T1000 (cell line): ENCODE results near the gene CDK6.
"Not testable (repeated sequence)": the region's sequence is repeated elsewhere in the genome, so short reads cannot be mapped to it uniquely, and the experiment has no call there.

Experiments used
- DNase-seq: peaks from one replicate; lab custom pipeline; 2025; ENCODE audit warnings: mixed read lengths; lab: John Stamatoyannopoulos, UW

Gene CDK6

DNA sequence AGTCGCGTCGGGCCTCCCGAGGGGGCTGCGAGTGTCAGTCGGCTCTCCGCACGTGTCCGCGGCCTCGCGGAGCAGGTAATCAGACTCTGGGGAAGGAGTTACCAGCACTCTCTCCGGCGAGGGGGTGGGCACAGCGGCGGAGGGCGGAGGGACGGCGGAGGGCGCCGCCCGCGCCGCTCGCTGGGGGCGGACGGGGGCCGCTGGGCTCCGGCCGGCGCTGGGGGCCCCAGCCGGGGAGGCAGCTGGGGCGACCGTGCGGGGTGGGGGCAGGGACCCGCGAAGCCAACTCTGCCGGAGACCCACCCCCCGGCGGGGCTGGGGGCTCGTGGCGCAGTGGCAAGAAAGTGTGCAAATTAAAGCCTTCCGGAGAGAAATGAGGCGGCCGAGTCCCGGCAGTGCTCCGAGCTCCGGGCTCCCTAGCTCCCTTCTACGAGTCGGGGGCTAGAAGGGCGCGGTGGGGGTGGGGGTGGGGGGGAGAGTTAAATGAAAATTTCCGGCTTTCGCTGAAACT, at the start of gene CDK6:
Gene CDK6 (minus strand): TSS at position 85 of the 511 bp plus-strand sequence. CDS start 3,250 bp downstream, outside the sequence.
- peak; percentile 12 for DNase-seq

DNA sequence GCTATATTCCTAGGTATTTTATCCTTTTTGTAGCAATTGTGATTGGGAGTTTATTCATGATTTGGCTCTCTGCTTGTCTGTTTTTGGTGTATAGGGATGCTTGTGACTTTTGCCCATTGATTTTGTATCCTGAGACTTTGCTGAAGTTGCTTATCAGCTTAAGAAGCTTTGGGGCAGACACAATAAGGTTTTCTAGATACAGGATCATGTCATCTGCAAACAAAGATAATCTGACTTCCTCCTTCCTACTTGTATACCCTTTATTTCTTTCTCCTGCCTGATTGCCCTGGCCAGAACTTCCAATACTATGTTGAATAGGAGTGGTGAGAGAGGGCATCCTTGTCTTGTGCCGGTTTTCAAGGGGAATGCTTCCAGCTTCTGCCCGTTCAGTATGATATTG, 49.7 kb upstream of the CDK6 start:
- DNase-seq = not testable (repeated sequence)

DNA sequence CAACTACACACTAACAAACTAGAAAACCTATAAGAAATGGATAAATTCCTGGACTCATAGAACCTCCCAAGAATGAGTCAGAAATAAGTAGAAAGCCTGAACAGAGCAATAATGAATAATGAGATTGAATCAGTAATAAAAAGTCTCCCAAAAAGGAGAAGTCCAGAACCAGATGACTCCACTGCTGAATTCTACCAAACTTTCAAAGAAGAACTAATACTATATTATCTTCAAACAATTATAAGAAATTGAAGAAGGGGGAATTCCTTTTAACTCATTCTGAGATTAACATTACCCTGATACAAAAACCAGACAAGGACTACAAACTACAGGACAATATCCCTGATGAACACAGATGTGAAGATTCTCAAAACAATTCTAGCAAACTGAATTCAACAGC, 47.8 kb upstream of the CDK6 start:
- DNase-seq = no peak

DNA sequence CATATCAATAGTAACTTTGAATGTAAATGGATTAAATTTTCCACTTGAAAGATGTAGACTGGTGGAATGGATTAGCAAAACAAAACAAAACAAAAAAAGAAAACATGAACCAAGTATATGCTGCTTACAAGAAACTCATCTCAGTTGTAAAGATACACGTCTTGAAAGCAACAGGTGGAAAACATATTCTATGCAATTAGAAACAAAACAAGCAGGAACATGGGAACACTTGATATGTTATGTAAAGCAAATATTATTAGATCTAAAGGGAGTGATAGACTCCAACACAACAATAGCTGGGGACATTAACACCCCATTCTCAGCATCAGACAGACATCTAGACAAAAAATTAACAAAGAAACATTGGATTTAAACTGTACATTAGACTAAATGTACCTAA, 46.4 kb upstream of the CDK6 start:
- no peak for DNase-seq

DNA sequence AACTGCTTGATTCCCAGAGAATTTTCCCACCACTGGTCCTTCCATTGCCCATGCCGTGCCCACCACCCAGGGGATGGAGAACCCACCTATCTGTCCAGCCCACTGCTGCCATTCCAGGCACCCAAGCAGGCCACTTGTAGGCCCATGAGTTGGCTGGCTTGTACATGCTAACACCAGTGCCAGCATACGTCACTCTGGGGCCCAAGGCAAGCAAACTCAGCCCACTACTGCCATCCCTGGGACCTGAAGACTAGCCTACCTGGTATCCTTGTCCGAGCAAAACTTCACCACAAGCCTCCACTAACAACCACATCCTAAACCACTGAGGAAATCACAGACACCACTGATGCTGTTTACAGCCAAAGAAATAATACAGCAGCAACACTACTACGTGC, 44.7 kb upstream of the CDK6 start:
- no peak for DNase-seq

DNA sequence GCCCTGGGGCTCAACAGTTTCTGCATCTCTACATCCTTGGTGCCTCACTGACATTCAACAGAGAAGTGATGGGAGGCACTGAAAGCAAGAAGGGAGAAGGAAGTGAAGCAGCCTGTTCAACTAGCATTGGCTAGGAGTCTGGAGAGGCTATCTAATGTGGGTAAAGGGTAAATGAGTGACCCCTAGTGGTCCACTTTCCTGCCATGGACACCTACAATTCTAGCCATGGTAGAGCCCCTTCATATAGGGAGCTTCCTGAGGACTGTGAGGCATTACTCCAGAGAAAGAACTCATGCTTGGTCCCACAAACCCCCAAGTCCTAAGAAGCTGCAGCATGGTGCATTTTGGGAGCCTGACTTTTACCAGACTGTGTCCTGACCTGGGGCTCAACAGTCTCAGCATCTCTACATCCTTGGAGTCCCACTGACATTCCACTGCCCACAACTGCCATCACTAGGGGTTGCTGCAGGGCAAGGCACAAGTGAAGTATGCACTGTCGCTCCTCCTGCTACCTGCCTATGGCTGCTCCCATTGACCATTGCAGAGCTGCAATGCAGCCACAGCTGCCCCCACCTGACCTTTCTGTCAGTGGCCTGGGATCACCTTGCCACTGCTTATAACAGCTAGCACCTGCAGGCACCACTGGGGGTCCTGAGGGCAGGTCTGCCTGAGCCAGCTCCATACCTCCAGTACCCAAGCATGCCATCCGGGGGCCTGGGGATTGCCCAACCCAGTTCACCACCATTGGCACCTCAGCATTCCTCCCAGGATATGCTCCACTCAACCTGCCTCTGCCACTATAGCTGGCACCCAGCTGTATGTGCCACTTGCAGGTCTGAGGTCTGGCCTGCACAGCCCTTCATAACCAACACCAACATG, 44.1 kb upstream of the CDK6 start:
- DNase-seq = no peak

DNA sequence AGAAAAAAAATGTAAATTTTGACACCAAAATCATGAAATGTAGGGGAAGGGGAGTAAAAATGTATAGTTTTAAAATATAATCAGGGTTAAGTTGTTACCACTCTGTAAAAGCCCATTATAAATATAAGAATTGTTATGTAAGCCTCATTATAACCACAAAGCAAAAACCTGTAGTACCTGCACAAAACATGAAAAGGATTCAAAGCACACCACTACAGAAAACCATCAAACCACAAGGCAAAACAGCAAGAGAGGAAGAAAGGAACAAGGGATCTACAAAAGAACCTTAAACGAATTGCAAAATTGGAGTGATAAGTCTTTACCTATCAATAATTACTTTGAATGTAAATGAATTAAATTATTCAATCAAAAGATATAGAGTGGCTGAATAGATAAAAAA, 41.0 kb upstream of the CDK6 start:
- no peak for DNase-seq

DNA sequence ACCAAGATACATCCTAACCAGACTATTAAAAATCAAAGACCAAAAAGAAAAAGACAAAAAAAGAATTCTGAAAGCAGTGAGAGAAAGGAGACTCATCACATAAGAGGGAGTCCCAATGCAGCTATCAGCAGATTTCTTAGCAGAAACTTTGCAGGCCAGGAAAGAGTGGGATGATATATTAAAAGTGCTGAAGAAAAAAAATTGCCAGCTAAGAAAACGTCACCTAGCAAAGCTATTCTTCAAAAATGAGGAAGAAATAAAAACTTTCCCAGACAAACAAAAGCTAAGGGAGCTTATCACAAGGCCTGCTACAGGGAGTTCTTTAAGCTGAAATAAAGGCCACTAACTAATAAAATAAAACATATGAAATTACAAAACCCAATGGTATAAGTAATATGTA, 40.5 kb upstream of the CDK6 start:
- no peak for DNase-seq

DNA sequence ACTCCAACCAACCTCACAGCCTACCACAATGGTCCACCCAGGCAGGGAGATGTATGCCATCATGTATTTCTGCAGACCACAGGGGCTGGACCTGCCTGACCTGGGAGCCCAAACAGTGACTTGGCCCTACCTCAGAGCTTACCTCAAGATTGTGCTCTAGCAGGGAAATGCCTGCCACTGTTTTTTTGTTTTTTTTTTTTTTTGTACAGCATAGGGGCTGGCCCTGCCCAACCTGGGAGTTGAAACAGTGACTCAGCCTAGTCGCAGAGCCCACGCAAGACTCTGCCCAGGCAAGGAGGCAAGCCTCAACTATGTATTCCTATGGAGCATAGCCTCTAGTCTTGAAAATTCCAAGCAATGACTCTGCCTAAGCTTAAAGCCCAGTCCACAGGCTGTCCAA, 39.3 kb upstream of the CDK6 start:
- DNase-seq = no peak

DNA sequence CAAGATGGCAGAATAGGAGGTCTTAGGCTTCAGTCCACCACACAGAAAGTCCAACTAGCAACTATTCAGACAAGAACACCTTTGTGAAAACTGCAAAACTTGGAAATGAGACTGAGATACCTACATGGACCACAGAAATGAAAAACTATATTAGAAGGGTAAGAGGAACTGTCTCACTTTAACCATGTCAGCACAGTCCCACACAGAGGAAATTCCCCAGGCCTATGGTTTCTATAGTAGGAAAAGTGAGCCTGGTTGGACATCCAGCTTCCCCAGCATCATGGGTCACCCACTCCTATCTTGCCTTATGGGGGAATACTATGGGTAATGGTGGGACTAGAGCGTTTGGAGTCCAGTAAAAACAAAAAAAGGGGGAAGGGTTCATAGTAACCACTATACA, 38.8 kb upstream of the CDK6 start:
- no peak for DNase-seq

DNA sequence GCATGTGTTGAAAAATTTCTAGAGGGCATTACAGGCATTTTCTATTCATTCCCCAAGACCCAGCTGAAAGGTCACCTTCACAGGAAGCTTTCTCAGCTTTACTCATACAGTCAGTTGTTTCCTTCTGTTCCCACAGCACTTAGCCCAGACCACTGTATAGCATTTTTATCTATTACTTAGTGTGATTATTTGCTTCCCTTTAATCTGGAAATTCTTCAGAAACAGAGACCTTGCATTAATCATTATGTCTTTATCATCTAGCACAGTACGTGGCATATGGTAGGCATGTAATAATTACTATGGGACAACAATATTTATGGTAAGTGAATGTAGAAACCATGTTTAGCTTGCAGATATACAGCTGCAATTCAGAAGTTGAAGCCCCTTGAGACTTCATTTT, 38.2 kb upstream of the CDK6 start:
- DNase-seq = no peak

DNA sequence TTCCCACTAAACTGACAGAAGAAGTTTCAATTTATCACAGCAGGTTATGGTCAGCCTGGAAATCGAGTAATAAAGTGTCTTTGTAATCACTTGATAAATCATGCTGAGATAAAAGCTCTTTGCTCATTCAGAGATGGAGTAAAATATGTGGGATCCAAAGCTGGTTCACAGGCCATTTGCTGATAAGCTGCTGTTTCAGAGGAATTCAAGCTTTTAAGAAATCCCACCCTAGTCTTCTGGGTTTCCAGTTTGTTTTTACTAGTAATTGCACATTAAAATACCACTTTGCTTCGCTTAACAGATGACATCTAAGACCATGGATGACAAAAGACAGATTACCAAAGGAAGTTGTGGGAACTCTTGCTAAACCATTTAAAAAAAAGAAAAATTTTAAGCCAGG, 37.4 kb upstream of the CDK6 start:
- no peak for DNase-seq

DNA sequence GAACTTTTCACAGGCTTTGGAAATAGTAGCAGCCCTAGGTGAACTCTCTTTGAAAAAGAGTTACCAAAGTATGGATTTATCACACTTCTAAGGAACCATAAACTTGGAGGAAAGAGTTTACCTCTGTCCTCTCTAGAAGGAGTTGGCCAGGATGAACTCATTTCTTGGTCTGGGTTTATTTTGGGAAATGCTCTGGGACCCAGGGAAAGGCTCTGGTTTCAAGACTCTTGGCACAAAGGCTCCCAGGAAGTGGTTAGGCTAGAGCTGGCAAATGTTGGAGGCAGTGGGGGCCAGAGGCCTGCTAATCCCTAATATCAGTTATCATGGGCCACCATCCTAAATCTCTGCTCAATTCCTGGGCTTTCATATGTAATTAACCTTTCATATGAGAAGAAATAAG, 36.3 kb upstream of the CDK6 start:
- no peak for DNase-seq

DNA sequence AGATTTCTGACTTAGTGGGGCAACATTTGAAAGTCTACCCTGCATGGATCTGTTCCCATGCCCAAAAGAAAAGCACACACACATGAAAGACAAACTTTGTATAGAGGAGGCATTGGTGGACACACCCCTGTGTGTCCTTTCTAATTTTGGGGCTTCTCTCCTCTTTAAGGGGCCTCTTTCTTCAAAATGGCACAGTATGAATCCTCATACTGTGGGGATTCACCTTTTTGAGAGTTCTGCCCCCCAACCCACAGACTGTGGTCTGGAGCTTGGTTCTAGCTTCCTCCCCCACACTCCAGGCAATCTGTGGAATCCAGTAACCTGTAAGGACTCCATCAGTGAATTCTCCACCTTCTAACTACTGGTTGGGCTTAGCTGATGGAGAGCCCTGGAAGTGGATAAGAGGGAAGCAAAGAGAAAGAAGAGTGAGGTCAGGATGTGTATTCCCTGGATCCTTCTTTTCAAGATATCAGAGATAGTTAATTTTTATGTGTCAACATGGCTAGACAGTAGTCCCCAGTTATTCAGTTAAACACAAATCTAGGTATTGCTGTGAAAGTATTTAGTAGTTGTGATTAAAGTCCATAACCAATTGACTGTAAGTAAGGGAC, 32.4 kb upstream of the CDK6 start:
- DNase-seq = no peak

DNA sequence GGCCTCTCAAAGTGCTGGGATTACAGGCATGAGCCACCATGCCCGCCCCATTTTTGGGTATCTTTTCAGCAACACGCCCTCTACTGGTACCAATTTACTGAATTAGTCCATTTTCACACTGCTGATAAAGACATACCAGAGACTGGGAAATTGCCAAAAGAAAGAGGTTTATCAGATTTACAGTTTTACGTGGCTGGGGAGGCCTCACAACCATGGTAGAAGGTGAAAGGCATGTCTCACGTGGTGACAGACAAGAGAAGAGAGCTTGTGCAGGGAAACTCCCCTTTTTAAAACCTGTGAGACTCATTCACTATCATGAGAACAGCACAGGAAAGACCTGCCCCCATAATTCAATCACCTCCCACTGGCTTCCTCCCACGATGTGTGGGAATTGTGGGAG, 27.8 kb upstream of the CDK6 start:
- DNase-seq = not testable (repeated sequence)

DNA sequence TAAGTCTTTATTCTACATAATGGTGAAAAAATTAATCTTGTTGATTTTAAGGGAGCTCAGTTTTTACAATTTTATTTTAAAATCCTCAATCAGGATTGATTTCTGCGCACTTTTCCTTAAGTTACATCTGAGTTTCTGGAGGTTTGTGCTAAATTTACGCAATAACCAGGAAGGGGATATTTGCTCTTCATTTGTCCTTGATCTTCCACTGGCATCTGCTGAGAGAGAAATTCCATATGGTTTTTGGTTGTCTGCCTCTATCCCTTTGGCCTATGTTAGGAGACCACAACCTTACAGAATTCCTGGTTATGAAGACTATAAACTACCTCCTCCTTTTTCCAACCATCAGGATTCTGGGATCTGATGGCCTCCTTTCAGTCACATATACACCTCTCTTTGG, 20.1 kb upstream of the CDK6 start:
- DNase-seq = no peak

DNA sequence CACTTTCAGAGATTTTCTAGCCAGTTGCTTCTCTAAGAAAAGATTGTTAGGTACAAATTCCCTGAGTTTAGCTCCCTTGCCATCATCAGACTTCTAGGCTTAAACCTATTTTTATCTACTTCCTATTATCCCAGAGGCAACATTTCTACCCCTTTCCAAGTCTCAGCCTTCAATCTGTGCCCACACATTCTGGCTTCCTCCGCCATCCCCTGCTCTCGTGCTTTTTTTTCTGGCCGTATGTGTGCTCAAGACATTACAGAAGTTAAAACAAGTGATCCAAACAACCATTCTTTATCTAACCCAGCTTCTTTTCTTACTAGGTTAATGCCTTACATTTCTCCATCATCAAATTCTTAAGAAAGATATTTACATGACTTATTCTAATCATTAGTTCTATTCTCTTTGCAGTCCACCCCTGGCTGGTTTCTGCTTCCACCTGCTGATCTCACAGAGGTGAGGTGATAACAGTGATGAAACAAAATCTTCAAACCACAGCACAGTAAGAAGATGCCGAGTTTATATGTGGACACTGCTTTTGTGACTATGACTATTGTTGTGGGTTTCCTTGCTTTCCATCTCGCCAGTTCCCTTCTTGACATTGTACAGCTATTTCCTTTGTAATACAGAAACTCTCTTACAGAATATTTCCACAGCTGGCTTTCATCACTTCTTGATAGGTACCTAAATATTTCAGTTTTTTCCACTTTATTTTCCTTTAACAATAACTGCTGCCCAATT, 18.3 kb upstream of the CDK6 start:
- no peak for DNase-seq

DNA sequence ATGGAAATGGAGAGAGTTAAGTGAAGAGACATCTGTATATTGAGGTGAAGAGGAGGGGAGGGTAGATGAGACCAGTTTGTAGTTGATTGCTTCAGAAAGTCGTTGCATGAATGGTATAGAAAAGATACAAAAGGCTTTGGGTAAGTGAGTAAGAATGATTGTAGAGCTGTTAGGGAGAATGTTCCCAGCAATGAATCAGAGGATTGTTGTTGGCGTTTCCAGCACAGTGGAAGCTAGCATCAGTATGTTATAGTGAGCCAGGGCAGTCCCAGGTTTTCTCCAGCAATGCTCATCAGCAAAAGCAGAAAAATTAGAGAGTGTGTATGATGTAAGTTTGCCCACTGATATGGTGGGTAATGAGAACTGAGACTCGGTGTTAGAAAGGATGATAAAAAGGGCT, 15.4 kb upstream of the CDK6 start:
- no peak for DNase-seq

DNA sequence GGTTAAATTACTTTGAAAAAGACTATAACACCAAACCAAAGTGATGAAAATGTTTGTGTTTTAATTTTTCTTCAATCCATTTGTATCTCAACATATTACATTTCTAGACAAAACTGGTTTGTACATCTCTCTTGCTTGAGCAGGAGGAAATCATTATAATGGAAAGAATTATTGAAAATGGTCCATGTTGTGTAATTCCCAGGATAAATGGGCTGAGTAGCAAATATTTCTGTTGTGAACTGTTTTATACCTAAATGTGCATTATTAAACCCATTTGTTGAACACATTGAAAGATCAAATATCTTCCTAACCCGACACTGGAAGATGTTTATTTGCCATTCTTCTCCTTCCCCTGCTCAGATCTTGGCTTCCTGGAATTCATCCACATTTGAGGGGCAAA, 14.1 kb upstream of the CDK6 start:
- DNase-seq = no peak

DNA sequence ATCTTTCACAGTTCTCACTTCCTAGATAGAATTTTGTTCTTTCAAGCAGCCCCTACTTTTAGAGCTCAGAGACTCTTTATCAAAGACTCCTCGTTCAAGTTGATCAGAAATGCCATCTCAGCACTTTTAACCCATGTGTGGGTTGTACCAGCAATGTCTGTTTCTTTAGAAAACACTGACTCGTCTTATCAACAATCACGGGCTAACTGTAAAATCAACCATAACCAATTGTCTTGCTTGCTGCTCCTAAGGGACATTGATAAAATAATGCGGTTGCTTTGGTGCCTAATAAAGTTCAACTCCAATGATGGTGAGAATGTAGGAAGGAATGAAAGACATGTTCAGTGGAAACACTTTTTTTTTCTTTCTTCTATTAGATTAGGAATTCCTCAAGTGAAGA, 12.9 kb upstream of the CDK6 start:
- DNase-seq = no peak

DNA sequence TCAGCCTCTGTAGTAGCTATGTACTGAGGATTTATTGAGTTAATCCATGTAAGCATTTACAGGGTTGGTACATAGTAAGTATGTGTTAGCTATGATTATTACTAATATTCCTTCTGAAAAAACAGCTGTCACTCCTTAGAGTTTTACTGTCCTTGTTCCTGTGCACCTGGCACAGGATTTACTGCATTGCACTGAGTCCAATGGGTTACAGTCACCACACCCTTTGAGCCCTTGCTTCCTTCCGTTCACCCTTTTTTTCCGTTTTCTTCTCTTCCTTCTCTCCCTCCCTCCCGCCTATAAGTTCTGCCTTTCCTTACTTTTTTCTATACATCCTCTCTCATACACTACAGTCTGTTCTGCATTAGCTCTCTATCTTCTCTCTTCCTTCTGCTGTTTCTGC, 12.5 kb upstream of the CDK6 start:
- no peak for DNase-seq

DNA sequence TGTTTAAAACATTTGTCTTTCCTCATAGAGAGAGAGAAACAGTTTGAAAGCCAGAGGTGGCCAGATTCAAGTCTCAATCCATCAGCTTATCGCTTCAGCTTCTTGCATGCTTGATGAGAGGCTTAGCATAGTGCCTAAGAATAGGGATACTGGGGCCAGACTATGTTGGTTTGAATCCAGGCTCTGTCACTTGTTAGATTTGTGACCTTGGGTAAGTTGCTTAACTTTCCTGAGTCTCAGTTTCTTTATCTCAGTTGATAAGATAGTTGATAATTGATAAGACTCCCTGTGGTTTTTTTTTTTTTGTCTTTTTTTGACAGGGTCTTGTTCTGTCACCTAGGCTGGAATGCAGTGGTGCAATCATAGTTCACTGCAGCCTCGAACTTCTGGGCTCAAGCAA, 12.1 kb upstream of the CDK6 start:
- DNase-seq = no peak

DNA sequence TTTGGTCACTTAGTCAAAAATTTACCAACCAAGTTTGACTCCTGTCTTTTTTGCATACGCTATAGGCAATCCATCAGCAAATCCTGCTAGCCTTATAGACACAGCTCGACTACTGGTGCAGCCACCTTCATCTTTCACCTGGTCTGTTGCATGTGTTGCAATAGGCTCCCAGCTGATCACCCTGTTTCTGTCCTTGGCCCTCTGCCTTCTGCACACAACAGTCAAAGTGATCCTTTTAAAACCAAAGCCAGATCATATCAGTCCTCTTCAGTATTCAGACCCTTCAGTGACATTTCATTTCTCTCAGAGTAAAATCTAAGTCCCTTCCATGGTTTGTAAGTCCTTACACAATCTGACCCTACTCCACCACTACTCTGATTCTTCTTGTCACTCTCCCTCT, 10.9 kb upstream of the CDK6 start:
- no peak for DNase-seq
